Naive thymus-derived CD4-positive, alpha-beta T cell (primary cell): Measurements from ENCODE around the gene TMEM38A. TPM values are rescaled to one million over a fixed set of nuclear protein-coding genes. Genes with fewer than 3 reads are reported as not detected.

Experiments used
- ATAC-seq: fragments of 150-1000 bp; cut with Tn5 transposase; 2 replicates; pipeline ENCODE4 v1.10.0; 2021; ENCODE audit warnings: mild to moderate bottlenecking, moderate library complexity
- CTCF ChIA-PET: fragments of 350-600 bp; sonication (Branson Sonifier 250); formaldehyde crosslinking; loops from one replicate; lab custom pipeline; 2021; ENCODE audit warnings: antibody characterized with exemption; lab: Charles Lee
- POLR2A ChIA-PET: fragments of 350-600 bp; sonication (Branson Sonifier 250); formaldehyde crosslinking; loops from one replicate; lab custom pipeline; 2021; ENCODE audit warnings: antibody characterized with exemption, inconsistent platforms; lab: Charles Lee
- DNase-seq, 9 donors: peaks; one replicate each; pipeline versions ENCODE4 v3.0.0 to v3.0.0-alpha.2; 2020 to 2022; ENCODE audit warnings: mixed read lengths in 1 of 9
- H3K27ac ChIP-seq: one replicate; pipeline ENCODE4 v1.7.0; 2013; ENCODE audit warnings: mild to moderate bottlenecking, low read depth, low read length, moderate library complexity
- H3K27me3 ChIP-seq, 2 donors: one replicate each; pipeline ENCODE4 v1.7.0; 2013; ENCODE audit warnings: low read length in 2 of 2, mild to moderate bottlenecking in 2 of 2, moderate library complexity in 2 of 2; ENCODE audit not compliant: control insufficient read depth in 2 of 2, insufficient read depth in 2 of 2
- H3K36me3 ChIP-seq, 3 experiments: 1 replicate in 2 of 3; 2 replicates in 1 of 3; pipeline ENCODE4 v1.7.0; 2013; ENCODE audit warnings: low read length in 3 of 3, mild to moderate bottlenecking in 3 of 3, moderate library complexity in 1 of 3; ENCODE audit not compliant: insufficient read depth in 3 of 3, control insufficient read depth in 2 of 3
- H3K4me1 ChIP-seq, 2 donors: one replicate each; pipeline ENCODE4 v1.7.0; 2013; ENCODE audit warnings: low read length in 2 of 2, mild to moderate bottlenecking in 2 of 2, moderate library complexity in 1 of 2; ENCODE audit not compliant: control insufficient read depth in 2 of 2, insufficient read depth in 2 of 2
- H3K4me3 ChIP-seq: 2 replicates; pipeline ENCODE4 v1.7.0; 2013; ENCODE audit warnings: mild to moderate bottlenecking, low read length
- H3K9me3 ChIP-seq, 3 experiments: 1 replicate in 2 of 3; 2 replicates in 1 of 3; pipeline ENCODE4 v1.7.0; 2013; ENCODE audit warnings: low read length in 3 of 3; ENCODE audit not compliant: control insufficient read depth in 2 of 3
- H3K27ac Mint-ChIP-seq, 9 donors: one replicate each; pipeline ENCODE4 v1.8.0; 2020 to 2022; ENCODE audit warnings: mixed read lengths in 9 of 9, mild to moderate bottlenecking in 8 of 9, moderate library complexity in 5 of 9, inconsistent platforms in 2 of 9
- H3K27me3 Mint-ChIP-seq, 5 donors: one replicate each; pipeline ENCODE4 v1.8.0; 2021 to 2022; ENCODE audit warnings: mixed read lengths in 5 of 5, mild to moderate bottlenecking in 1 of 5
- H3K36me3 Mint-ChIP-seq, 5 donors: one replicate each; pipeline ENCODE4 v1.8.0; 2020 to 2022; ENCODE audit warnings: mixed read lengths in 5 of 5, mild to moderate bottlenecking in 3 of 5, inconsistent platforms in 1 of 5
- H3K4me1 Mint-ChIP-seq, 7 donors: one replicate each; pipeline ENCODE4 v1.8.0; 2020 to 2022; ENCODE audit warnings: mixed read lengths in 7 of 7, mild to moderate bottlenecking in 3 of 7, inconsistent platforms in 1 of 7
- H3K4me3 Mint-ChIP-seq, 10 donors: one replicate each; pipeline ENCODE4 v1.8.0; 2020 to 2022; ENCODE audit warnings: mild to moderate bottlenecking in 10 of 10, mixed read lengths in 10 of 10, moderate library complexity in 6 of 10, inconsistent platforms in 2 of 10
- H3K9me3 Mint-ChIP-seq, 11 donors: one replicate each; pipeline ENCODE4 v1.8.0; 2020 to 2022; ENCODE audit warnings: mixed read lengths in 11 of 11, mild to moderate bottlenecking in 4 of 11, inconsistent platforms in 1 of 11, moderate library complexity in 1 of 11
- intact Hi-C, 2 donors: fragments of 100-400 bp; cut with micrococcal nuclease; formaldehyde crosslinking; loops; one replicate each; pipeline ENCODE4 v1.15.1; 2023
- polyA plus RNA-seq, 2 donors: library from polyadenylated mRNA; unstranded; fragments of 300-500 nt; fragmentation: Illumina TruSeq; gene quantifications; one replicate each; pipeline ENCODE4 v1.2.3, GENCODE V29; 2021
- total RNA-seq, 6 experiments: library from RNA in 5 of 6; stranded (reverse) in 5 of 6; gene quantifications; 1 replicate in 5 of 6; 2 replicates in 1 of 6; pipeline ENCODE4 v1.2.3 and lab custom pipeline; 2021 to 2026

TMEM38A gene
- total and polyA plus RNA-seq, 7 experiments from 2014 or later = 0.27 to 1.4 (median 0.57) TPM

- Mint-ChIP-seq H3K4me3 (no peak overlapping the region), H3K27ac (no peak overlapping the region), H3K36me3 (peaks cover 0 to 9% (median 5%) of the 10 kb centered on the region in 5 donors), H3K4me1 (peaks cover 44 to 80% (median 65%) of the 10 kb centered on the region in 7 donors), H3K9me3 (no peaks in the 10 kb centered on the region), H3K27me3 (peaks cover 0 to 1% (median 0%) of the 10 kb centered on the region in 5 donors)
- Histone ChIP-seq H3K36me3 (peaks cover 0 to 25% (median 0%) of the 10 kb centered on the region in 3 experiments), H3K4me3 (no peak overlapping the region), H3K9me3 (no peaks in the 10 kb centered on the region), H3K4me1 (peaks cover 15 to 16% of the 10 kb centered on the region in 2 donors), H3K27me3 (no peaks in the 10 kb centered on the region), H3K27ac (no peak overlapping the region)
- POLR2A ChIA-PET = interaction anchor here (0.9 to 1.2 kb wide), 3 partner anchors 36 to 81 kb away, joined by 3 to 4 read pairs (median 3); partner anchors contain the start of genes SMIM7 and TMEM38A
- intact Hi-C loops = no loop called here
- ATAC-seq = no peak
- no peak for DNase-seq
- CTCF ChIA-PET = no interaction called here
Observed at GRCh38 chr19:16624236-16624635, 36.7 kb upstream of the TMEM38A start.

- CTCF ChIA-PET = no interaction called here
- no peak overlapping the region for H3K27ac ChIP-seq
- peaks cover 0 to 25% (median 0%) of the 10 kb centered on the region in 3 experiments for H3K36me3 ChIP-seq
- peaks cover 19% of the 10 kb centered on the region in 2 donors for H3K4me1 ChIP-seq
- POLR2A ChIA-PET = interaction anchor here (0.5 to 3.9 kb wide), 9 partner anchors 35 to 1231 kb away, joined by 3 to 18 read pairs (median 3); partner anchors contain the start of genes SMIM7 and TMEM38A
- H3K4me3 Mint-ChIP-seq = peak overlapping the region in 9 of 10 donors; percentile 7 to 95 (median 50)
- no peak for DNase-seq
- peaks cover 0 to 9% (median 7%) of the 10 kb centered on the region in 5 donors for H3K36me3 Mint-ChIP-seq
- no peaks in the 10 kb centered on the region for H3K27me3 ChIP-seq
- no peaks in the 10 kb centered on the region for H3K9me3 Mint-ChIP-seq
- peaks cover 47 to 74% (median 61%) of the 10 kb centered on the region in 7 donors for H3K4me1 Mint-ChIP-seq
- H3K27me3 Mint-ChIP-seq = peaks cover 0 to 1% (median 0%) of the 10 kb centered on the region in 5 donors
- peak overlapping the region in 5 of 9 donors; percentile 36 to 92 (median 88) for H3K27ac Mint-ChIP-seq
- no peak overlapping the region for H3K4me3 ChIP-seq
- intact Hi-C loops = loop anchor here in 1 of 2 donors (5.0 kb wide), 1 partner anchor 98 kb away; no protein-coding TSS in a partner anchor
- H3K9me3 ChIP-seq = no peaks in the 10 kb centered on the region
- ATAC-seq = no peak
Observed at GRCh38 chr19:16625163-16625958, 35.6 kb upstream of the TMEM38A start.

GRCh38 chr19:16626796-16627192 lies 34.1 kb upstream of the TMEM38A start:
- H3K27ac ChIP-seq = peak overlapping the region; percentile 97
- CTCF ChIA-PET = interaction anchor here (0.6 kb wide), 1 partner anchor 37 kb away, joined by 3 read pairs; no protein-coding TSS in a partner anchor
- H3K4me1 ChIP-seq = peaks cover 19% of the 10 kb centered on the region in 2 donors
- Mint-ChIP-seq H3K36me3 (peaks cover 0 to 15% (median 9%) of the 10 kb centered on the region in 5 donors), H3K4me1 (peaks cover 38 to 61% (median 51%) of the 10 kb centered on the region in 7 donors), H3K9me3 (no peaks in the 10 kb centered on the region), H3K27ac (peak overlapping the region; percentile 66 to 93 (median 89)), H3K4me3 (peak overlapping the region; percentile 88 to 98 (median 92)), H3K27me3 (peaks cover 0 to 1% (median 0%) of the 10 kb centered on the region in 5 donors)
- peak in 1 of 9 donors; percentile 29 for DNase-seq
- H3K36me3 ChIP-seq = peaks cover 0 to 34% (median 0%) of the 10 kb centered on the region in 3 experiments
- POLR2A ChIA-PET = interaction anchor here (0.6 to 3.9 kb wide), 10 partner anchors 11 to 1762 kb away, joined by 3 to 18 read pairs (median 5); no protein-coding TSS in a partner anchor
- ATAC-seq = no peak
- no peaks in the 10 kb centered on the region for H3K9me3 ChIP-seq
- H3K4me3 ChIP-seq = peak overlapping the region; percentile 79
- no peaks in the 10 kb centered on the region for H3K27me3 ChIP-seq
- intact Hi-C loops = loop anchor here in 1 of 2 donors (5.0 kb wide), 1 partner anchor 99 kb away; no protein-coding TSS in a partner anchor

GRCh38 chr19:16627193-16627927 lies 33.6 kb upstream of the TMEM38A start:
- no peak for ATAC-seq
- H3K27ac Mint-ChIP-seq = peak overlapping the region; percentile 66 to 93 (median 89)
- peak overlapping the region; percentile 79 for H3K4me3 ChIP-seq

GRCh38 chr19:16627928-16628182 lies 33.1 kb upstream of the TMEM38A start:
- peak overlapping the region; percentile 97 for H3K27ac ChIP-seq
- CTCF ChIA-PET = no interaction called here
- H3K4me3 ChIP-seq = peak overlapping the region; percentile 79
- DNase-seq = no peak
- POLR2A ChIA-PET = interaction anchor here (1.0 to 4.4 kb wide), 12 partner anchors 33 to 587 kb away, joined by 3 to 40 read pairs (median 4); partner anchors contain the start of genes SMIM7, TMEM38A and USE1
- Mint-ChIP-seq H3K36me3 (peaks cover 0 to 21% (median 9%) of the 10 kb centered on the region in 5 donors), H3K4me1 (peaks cover 37 to 54% (median 48%) of the 10 kb centered on the region in 7 donors), H3K27me3 (peaks cover 0 to 1% (median 0%) of the 10 kb centered on the region in 5 donors), H3K4me3 (peak overlapping the region in 9 of 10 donors; percentile 36 to 98 (median 95)), H3K9me3 (no peaks in the 10 kb centered on the region), H3K27ac (peak overlapping the region in 4 of 9 donors; percentile 55 to 98 (median 96))
- H3K4me1 ChIP-seq = peaks cover 15% of the 10 kb centered on the region in 2 donors
- H3K9me3 ChIP-seq = no peaks in the 10 kb centered on the region
- peaks cover 0 to 34% (median 0%) of the 10 kb centered on the region in 3 experiments for H3K36me3 ChIP-seq
- no peaks in the 10 kb centered on the region for H3K27me3 ChIP-seq
- ATAC-seq = no peak
- intact Hi-C loops = loop anchor here (1.0 to 5.0 kb wide), 13 partner anchors 32 to 549 kb away; partner anchors contain the start of genes C19orf44 (in 2 of the 2), CALR3 (in 2 of the 2), CHERP (in 2 of the 2) and HAUS8 (in 2 of the 2)

More at GRCh38 chr19:16627193-16627927, 33.6 kb upstream of the TMEM38A start:
- no peaks in the 10 kb centered on the region for H3K9me3 ChIP-seq
- no peaks in the 10 kb centered on the region for H3K27me3 ChIP-seq
- DNase-seq = peak in 6 of 9 donors; percentile 10 to 36 (median 20)
- peaks cover 37 to 58% (median 48%) of the 10 kb centered on the region in 7 donors for H3K4me1 Mint-ChIP-seq
- peak overlapping the region; percentile 88 to 98 (median 92) for H3K4me3 Mint-ChIP-seq
- intact Hi-C loops = loop anchor here in 1 of 2 donors (5.0 kb wide), 1 partner anchor 100 kb away; no protein-coding TSS in a partner anchor
- H3K9me3 Mint-ChIP-seq = no peaks in the 10 kb centered on the region
- ChIA-PET POLR2A (interaction anchor here (0.9 to 4.4 kb wide), 13 partner anchors 12 to 588 kb away, joined by 3 to 40 read pairs (median 4); partner anchors contain the start of genes SMIM7, TMEM38A and USE1), CTCF (interaction anchor here (0.6 kb wide), 1 partner anchor 36 kb away, joined by 3 read pairs; no protein-coding TSS in a partner anchor)
- peaks cover 18 to 19% of the 10 kb centered on the region in 2 donors for H3K4me1 ChIP-seq
- H3K27me3 Mint-ChIP-seq = peaks cover 0 to 1% (median 0%) of the 10 kb centered on the region in 5 donors
- H3K36me3 ChIP-seq = peaks cover 0 to 34% (median 0%) of the 10 kb centered on the region in 3 experiments
- H3K36me3 Mint-ChIP-seq = peaks cover 0 to 17% (median 9%) of the 10 kb centered on the region in 5 donors
- H3K27ac ChIP-seq = peak overlapping the region; percentile 97
